Astrocyte (in vitro differentiated cells and primary cell): ENCODE results near the gene GALNS.

ENCODE experiments used
- CTCF ChIP-seq: IDR thresholded peaks from 2 replicates; pipeline ENCODE4 v1.5.1; 2011; ENCODE audit warnings: low read depth, mild to moderate bottlenecking, inconsistent platforms, low read length, moderate library complexity; ENCODE audit not compliant: insufficient read depth
- EZH2 ChIP-seq: IDR thresholded peaks from 2 replicates; pipeline ENCODE4 v1.6.1; 2012; ENCODE audit warnings: mild to moderate bottlenecking, low read length, inconsistent platforms; ENCODE audit not compliant: insufficient read depth

DNA sequence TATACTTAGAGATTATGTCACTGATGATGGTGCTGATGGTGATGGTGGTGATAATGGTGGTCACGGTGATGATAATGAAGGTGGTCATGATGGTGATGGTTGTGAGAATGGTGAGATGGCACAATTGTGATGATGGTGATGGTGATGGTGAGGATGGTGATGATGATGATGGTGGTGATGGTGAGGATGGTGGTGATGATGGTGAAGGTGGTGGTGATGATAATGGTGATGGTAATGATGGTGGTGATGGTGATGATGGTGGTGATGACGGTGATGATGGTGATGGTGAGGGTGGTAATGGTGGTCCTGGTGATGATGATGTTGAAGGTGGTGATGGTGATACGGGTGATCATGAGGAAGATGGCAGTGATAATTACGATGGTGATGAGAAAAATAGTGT lies 58.7 kb downstream of the GALNS start:
- TF ChIP-seq CTCF (no peak), EZH2 (no peak)
